DND-41 (cell line): ENCODE results near the gene BUB1.

Experiments
- CTCF ChIP-seq: IDR thresholded peaks from 2 replicates; pipeline ENCODE4 v1.5.1; 2012; ENCODE audit warnings: borderline replicate concordance, low read length, moderate library complexity, mild to moderate bottlenecking; ENCODE audit not compliant: poor library complexity, severe bottlenecking; ENCODE audit errors: extremely low read depth
- EZH2 ChIP-seq: IDR thresholded peaks from 3 replicates; pipeline ENCODE4 v1.6.1; 2012; ENCODE audit warnings: borderline replicate concordance, low read depth, mild to moderate bottlenecking, moderate library complexity, low read length, inconsistent platforms; ENCODE audit not compliant: severe bottlenecking

- no peak for TF ChIP-seq CTCF
- no peak for TF ChIP-seq EZH2
Observed at GRCh38 chr2:110708455-110708854, 30.6 kb upstream of the BUB1 start.
